Measurements from ENCODE around the gene NRF1. TPM values are rescaled to one million over a fixed set of nuclear protein-coding genes. Genes with fewer than 3 reads are reported as not detected.

NRF1 gene
- total and polyA plus RNA-seq, 2 of the 13 experiments (the other 11 are each of a cell fraction or from before 2014, with no cell fraction given), result 9.3 to 10.1 TPM

DNA sequence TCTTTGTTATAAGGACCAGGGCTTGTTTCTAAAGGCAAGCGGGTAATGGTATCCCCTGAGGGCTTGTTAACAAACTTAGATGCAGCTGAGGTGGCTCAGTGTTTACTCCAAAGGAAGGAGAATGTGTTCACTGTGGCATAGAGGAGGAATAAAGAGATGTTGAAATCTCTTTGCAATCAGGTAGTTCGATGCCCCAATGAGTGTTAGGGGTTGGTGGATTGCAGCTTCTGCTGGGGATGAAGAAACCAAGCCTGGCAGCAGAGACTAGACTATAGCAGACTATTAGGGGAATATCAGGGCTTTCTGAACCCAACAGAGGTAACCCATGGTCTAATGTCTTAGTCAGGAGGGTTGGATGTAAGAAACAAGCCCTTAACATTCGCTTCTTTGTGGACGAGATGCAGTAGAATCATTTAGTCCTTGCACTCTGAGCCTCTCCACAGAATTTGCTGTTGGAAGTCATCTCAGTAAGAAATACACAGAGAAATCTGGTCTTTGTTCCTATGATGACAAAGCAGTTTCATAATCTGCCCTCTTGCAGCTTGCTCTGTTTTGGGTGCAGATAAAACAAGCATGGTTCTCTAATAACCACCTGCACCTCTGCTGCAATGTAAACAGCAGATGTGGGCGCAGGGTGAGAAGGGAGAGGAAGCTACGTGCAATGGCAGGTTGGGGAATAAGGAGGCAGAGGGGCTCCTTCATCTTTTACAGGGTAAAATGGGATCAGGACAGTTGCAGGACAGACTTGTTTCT, 108.6 kb downstream of the NRF1 start (continued):
- TF ChIP-seq, protein P1, sequence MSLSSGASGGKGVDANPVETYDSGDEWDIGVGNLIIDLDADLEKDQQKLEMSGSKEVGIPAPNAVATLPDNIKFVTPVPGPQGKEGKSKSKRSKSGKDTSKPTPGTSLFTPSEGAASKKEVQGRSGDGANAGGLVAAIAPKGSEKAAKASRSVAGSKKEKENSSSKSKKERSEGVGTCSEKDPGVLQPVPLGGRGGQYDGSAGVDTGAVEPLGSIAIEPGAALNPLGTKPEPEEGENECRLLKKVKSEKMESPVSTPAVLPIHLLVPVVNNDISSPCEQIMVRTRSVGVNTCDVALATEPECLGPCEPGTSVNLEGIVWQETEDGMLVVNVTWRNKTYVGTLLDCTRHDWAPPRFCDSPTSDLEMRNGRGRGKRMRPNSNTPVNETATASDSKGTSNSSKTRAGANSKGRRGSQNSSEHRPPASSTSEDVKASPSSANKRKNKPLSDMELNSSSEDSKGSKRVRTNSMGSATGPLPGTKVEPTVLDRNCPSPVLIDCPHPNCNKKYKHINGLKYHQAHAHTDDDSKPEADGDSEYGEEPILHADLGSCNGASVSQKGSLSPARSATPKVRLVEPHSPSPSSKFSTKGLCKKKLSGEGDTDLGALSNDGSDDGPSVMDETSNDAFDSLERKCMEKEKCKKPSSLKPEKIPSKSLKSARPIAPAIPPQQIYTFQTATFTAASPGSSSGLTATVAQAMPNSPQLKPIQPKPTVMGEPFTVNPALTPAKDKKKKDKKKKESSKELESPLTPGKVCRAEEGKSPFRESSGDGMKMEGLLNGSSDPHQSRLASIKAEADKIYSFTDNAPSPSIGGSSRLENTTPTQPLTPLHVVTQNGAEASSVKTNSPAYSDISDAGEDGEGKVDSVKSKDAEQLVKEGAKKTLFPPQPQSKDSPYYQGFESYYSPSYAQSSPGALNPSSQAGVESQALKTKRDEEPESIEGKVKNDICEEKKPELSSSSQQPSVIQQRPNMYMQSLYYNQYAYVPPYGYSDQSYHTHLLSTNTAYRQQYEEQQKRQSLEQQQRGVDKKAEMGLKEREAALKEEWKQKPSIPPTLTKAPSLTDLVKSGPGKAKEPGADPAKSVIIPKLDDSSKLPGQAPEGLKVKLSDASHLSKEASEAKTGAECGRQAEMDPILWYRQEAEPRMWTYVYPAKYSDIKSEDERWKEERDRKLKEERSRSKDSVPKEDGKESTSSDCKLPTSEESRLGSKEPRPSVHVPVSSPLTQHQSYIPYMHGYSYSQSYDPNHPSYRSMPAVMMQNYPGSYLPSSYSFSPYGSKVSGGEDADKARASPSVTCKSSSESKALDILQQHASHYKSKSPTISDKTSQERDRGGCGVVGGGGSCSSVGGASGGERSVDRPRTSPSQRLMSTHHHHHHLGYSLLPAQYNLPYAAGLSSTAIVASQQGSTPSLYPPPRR (CRISPR knock-in tag; IDR thresholded peaks at IDR 0.05; ENCODE audit: borderline replicate concordance), result 0 out of 2 replicates have a peak, but pooled peaks have one; percentile 31
- TF ChIP-seq, protein P2, sequence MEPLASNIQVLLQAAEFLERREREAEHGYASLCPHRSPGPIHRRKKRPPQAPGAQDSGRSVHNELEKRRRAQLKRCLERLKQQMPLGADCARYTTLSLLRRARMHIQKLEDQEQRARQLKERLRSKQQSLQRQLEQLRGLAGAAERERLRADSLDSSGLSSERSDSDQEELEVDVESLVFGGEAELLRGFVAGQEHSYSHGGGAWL (CRISPR knock-in tag; IDR thresholded peaks at IDR 0.05), result no peak
- TF ChIP-seq FOXJ3 (CRISPR knock-in tag; IDR thresholded peaks at IDR 0.05; ENCODE audit: borderline replicate concordance), result peak; percentile 73
- TF ChIP-seq KLF6 (CRISPR knock-in tag; IDR thresholded peaks at IDR 0.05), result no peak
- TF ChIP-seq LCORL (IDR thresholded peaks at IDR 0.05), result no peak
- TF ChIP-seq LCORL (CRISPR knock-in tag; IDR thresholded peaks at IDR 0.05), result peak; percentile 79
- TF ChIP-seq, protein P3, sequence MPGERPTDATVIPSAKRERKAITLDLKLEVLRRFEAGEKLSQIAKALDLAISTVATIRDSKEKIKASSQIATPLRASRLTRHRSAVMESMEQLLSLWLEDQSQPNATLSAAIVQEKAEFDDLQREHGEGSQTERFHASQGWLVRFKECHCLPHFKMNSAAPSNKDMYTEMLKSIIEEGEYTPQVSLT (CRISPR knock-in tag; IDR thresholded peaks at IDR 0.05; ENCODE audit: borderline replicate concordance, low read depth), result no peak
- peak; percentile 41; the same call in 1 of the 2 replicates for TF ChIP-seq FOSL2 (CRISPR knock-in tag; IDR thresholded peaks at IDR 0.05)
- TF ChIP-seq, protein P4, sequence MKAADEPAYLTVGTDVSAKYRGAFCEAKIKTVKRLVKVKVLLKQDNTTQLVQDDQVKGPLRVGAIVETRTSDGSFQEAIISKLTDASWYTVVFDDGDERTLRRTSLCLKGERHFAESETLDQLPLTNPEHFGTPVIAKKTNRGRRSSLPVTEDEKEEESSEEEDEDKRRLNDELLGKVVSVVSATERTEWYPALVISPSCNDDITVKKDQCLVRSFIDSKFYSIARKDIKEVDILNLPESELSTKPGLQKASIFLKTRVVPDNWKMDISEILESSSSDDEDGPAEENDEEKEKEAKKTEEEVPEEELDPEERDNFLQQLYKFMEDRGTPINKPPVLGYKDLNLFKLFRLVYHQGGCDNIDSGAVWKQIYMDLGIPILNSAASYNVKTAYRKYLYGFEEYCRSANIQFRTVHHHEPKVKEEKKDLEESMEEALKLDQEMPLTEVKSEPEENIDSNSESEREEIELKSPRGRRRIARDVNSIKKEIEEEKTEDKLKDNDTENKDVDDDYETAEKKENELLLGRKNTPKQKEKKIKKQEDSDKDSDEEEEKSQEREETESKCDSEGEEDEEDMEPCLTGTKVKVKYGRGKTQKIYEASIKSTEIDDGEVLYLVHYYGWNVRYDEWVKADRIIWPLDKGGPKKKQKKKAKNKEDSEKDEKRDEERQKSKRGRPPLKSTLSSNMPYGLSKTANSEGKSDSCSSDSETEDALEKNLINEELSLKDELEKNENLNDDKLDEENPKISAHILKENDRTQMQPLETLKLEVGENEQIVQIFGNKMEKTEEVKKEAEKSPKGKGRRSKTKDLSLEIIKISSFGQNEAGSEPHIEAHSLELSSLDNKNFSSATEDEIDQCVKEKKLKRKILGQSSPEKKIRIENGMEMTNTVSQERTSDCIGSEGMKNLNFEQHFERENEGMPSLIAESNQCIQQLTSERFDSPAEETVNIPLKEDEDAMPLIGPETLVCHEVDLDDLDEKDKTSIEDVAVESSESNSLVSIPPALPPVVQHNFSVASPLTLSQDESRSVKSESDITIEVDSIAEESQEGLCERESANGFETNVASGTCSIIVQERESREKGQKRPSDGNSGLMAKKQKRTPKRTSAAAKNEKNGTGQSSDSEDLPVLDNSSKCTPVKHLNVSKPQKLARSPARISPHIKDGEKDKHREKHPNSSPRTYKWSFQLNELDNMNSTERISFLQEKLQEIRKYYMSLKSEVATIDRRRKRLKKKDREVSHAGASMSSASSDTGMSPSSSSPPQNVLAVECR (CRISPR knock-in tag; IDR thresholded peaks at IDR 0.05; ENCODE audit: borderline replicate concordance), result peak; percentile 34; the same call in 1 of the 2 replicates
- TF ChIP-seq, protein P5, sequence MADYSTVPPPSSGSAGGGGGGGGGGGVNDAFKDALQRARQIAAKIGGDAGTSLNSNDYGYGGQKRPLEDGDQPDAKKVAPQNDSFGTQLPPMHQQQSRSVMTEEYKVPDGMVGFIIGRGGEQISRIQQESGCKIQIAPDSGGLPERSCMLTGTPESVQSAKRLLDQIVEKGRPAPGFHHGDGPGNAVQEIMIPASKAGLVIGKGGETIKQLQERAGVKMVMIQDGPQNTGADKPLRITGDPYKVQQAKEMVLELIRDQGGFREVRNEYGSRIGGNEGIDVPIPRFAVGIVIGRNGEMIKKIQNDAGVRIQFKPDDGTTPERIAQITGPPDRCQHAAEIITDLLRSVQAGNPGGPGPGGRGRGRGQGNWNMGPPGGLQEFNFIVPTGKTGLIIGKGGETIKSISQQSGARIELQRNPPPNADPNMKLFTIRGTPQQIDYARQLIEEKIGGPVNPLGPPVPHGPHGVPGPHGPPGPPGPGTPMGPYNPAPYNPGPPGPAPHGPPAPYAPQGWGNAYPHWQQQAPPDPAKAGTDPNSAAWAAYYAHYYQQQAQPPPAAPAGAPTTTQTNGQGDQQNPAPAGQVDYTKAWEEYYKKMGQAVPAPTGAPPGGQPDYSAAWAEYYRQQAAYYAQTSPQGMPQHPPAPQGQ (CRISPR knock-in tag; IDR thresholded peaks at IDR 0.05; ENCODE audit: borderline replicate concordance), result no peak
- TF ChIP-seq, protein P6, sequence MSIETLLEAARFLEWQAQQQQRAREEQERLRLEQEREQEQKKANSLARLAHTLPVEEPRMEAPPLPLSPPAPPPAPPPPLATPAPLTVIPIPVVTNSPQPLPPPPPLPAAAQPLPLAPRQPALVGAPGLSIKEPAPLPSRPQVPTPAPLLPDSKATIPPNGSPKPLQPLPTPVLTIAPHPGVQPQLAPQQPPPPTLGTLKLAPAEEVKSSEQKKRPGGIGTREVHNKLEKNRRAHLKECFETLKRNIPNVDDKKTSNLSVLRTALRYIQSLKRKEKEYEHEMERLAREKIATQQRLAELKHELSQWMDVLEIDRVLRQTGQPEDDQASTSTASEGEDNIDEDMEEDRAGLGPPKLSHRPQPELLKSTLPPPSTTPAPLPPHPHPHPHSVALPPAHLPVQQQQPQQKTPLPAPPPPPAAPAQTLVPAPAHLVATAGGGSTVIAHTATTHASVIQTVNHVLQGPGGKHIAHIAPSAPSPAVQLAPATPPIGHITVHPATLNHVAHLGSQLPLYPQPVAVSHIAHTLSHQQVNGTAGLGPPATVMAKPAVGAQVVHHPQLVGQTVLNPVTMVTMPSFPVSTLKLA (IDR thresholded peaks at IDR 0.05), result peak; percentile 32; the same call in 1 of the 2 replicates
- no peak for TF ChIP-seq ZFP82 (CRISPR knock-in tag; IDR thresholded peaks at IDR 0.05; ENCODE audit: borderline replicate concordance)
- TF ChIP-seq MAF1 (CRISPR knock-in tag; IDR thresholded peaks at IDR 0.05; ENCODE audit: borderline replicate concordance), result no peak
